SK-N-SH (cell line): ENCODE results near the gene NAA38.

Experiments
- EP300 ChIP-seq, 2 experiments: IDR thresholded peaks; 2 replicates each; pipeline versions ENCODE4 v1.4.0 to v1.6.1; 2012; ENCODE audit warnings: borderline replicate concordance in 1 of 2, low read depth in 1 of 2, low read length in 1 of 2
- FOXM1 ChIP-seq: IDR thresholded peaks from 2 replicates; pipeline ENCODE4 v1.4.0; 2012; ENCODE audit warnings: low read depth, mild to moderate bottlenecking
- RAD21 ChIP-seq: IDR thresholded peaks from 2 replicates; pipeline ENCODE4 v1.6.1; 2012; ENCODE audit warnings: mild to moderate bottlenecking, low read length
- RFX5 ChIP-seq: IDR thresholded peaks from 2 replicates; pipeline ENCODE4 v1.6.1; 2012; ENCODE audit warnings: mild to moderate bottlenecking, improper control_type of control experiment, low read length
- SIN3A ChIP-seq: IDR thresholded peaks from 2 replicates; pipeline ENCODE4 v1.6.1; 2012; ENCODE audit warnings: low read depth, mild to moderate bottlenecking, low read length, moderate library complexity, borderline replicate concordance
- SMC3 ChIP-seq: IDR thresholded peaks from 2 replicates; pipeline ENCODE4 v1.6.1; 2012; ENCODE audit warnings: low read depth, low read length, improper control_type of control experiment
- TAF1 ChIP-seq: IDR thresholded peaks from 2 replicates; pipeline ENCODE4 v1.6.1; 2012; ENCODE audit warnings: low read depth, mild to moderate bottlenecking, low read length, moderate library complexity, borderline replicate concordance
- USF1 ChIP-seq: IDR thresholded peaks from 2 replicates; pipeline ENCODE4 v1.4.0; 2012; ENCODE audit warnings: low read depth, borderline replicate concordance
- YY1 ChIP-seq: IDR thresholded peaks from 2 replicates; pipeline ENCODE4 v1.4.0; 2012; ENCODE audit warnings: low read depth, mild to moderate bottlenecking
- TF ChIP-seq, protein P1 (sequence below): fragments of 200-600 bp; sonication (generic); IDR thresholded peaks from 2 replicates; pipeline ENCODE4 v1.6.1; 2017; ENCODE audit warnings: antibody characterized with exemption, mild to moderate bottlenecking, moderate library complexity
- TF ChIP-seq, protein P2 (sequence below): IDR thresholded peaks from 2 replicates; pipeline ENCODE4 v1.6.1; 2012; ENCODE audit warnings: mild to moderate bottlenecking, low read depth, low read length, moderate library complexity

DNA sequence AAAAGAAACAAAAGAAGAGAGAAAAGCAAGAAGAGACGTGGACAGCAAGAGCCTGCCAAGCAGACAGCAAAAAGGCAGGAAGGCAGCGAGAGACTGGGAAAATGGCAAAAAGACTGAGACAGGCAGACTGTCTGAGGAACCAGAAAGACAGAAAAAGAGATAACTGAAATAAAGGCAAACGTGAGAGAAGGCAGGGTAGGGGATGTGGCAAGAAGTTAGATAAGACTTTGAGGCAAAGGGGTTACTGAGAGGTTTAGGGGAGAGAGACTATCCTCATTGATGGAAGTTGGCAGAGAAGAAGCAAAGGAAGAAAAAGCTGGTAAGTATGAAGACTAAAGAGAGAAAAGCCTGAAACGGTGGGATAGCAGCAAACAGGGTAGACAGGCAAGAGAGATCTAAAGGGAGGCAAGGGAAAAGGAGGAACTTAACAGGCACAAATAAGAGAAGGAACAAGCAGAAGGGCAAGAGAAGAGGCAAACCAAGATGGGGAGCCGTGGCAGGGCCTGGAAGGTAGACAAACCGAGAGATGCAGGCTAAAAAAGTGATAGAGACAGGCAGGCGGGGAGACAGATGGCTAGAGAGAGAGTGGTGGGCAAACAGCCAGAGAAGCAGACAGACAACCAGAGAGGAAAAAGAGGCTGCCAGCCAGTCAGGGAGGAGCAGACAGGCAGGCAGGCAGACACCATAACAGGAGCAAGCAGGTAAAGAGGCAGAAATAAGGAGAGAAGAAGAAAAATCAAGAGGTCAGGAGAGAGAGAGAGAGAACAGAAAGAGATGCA lies 24.1 kb upstream of the NAA38 start:
- TF ChIP-seq, protein P1, sequence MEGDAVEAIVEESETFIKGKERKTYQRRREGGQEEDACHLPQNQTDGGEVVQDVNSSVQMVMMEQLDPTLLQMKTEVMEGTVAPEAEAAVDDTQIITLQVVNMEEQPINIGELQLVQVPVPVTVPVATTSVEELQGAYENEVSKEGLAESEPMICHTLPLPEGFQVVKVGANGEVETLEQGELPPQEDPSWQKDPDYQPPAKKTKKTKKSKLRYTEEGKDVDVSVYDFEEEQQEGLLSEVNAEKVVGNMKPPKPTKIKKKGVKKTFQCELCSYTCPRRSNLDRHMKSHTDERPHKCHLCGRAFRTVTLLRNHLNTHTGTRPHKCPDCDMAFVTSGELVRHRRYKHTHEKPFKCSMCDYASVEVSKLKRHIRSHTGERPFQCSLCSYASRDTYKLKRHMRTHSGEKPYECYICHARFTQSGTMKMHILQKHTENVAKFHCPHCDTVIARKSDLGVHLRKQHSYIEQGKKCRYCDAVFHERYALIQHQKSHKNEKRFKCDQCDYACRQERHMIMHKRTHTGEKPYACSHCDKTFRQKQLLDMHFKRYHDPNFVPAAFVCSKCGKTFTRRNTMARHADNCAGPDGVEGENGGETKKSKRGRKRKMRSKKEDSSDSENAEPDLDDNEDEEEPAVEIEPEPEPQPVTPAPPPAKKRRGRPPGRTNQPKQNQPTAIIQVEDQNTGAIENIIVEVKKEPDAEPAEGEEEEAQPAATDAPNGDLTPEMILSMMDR = no peak
- no peak for TF ChIP-seq FOXM1
- TF ChIP-seq USF1 = no peak
- TF ChIP-seq RAD21 = peak; percentile 20; the same call in 1 of the 2 replicates
- TF ChIP-seq RFX5 = no peak
- peak in 1 of 2 experiments; percentile 49; a peak in 1 of 4 replicates for TF ChIP-seq EP300 (IDR thresholded peaks at IDR 0.05; ENCODE audit: borderline replicate concordance in 1 of 2, low read depth in 1 of 2, low read length in 1 of 2)
- no peak for TF ChIP-seq TAF1
- TF ChIP-seq, protein P2, sequence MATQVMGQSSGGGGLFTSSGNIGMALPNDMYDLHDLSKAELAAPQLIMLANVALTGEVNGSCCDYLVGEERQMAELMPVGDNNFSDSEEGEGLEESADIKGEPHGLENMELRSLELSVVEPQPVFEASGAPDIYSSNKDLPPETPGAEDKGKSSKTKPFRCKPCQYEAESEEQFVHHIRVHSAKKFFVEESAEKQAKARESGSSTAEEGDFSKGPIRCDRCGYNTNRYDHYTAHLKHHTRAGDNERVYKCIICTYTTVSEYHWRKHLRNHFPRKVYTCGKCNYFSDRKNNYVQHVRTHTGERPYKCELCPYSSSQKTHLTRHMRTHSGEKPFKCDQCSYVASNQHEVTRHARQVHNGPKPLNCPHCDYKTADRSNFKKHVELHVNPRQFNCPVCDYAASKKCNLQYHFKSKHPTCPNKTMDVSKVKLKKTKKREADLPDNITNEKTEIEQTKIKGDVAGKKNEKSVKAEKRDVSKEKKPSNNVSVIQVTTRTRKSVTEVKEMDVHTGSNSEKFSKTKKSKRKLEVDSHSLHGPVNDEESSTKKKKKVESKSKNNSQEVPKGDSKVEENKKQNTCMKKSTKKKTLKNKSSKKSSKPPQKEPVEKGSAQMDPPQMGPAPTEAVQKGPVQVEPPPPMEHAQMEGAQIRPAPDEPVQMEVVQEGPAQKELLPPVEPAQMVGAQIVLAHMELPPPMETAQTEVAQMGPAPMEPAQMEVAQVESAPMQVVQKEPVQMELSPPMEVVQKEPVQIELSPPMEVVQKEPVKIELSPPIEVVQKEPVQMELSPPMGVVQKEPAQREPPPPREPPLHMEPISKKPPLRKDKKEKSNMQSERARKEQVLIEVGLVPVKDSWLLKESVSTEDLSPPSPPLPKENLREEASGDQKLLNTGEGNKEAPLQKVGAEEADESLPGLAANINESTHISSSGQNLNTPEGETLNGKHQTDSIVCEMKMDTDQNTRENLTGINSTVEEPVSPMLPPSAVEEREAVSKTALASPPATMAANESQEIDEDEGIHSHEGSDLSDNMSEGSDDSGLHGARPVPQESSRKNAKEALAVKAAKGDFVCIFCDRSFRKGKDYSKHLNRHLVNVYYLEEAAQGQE = no peak
- TF ChIP-seq SIN3A = no peak
- TF ChIP-seq YY1 = no peak
- no peak for TF ChIP-seq SMC3
